Right kidney (tissue), 1 donor: ENCODE data around the gene NR2E1.

Experiments used
- DNase-seq: peaks from one replicate; pipeline ENCODE4 v3.0.0-alpha.2; 2016

Gene NR2E1

GRCh38 chr6:108209738-108210137 lies 43.9 kb downstream of the NR2E1 start:
- DNase-seq = no peak

- no peak for DNase-seq
Measured at GRCh38 chr6:108210556-108210955, 44.7 kb downstream of the NR2E1 start.

- no peak for DNase-seq
Measured at GRCh38 chr6:108211671-108212070, 45.8 kb downstream of the NR2E1 start.

GRCh38 chr6:108222064-108222463 lies 56.2 kb downstream of the NR2E1 start:
- no peak for DNase-seq

- DNase-seq = no peak
Measured at GRCh38 chr6:108222504-108222903, 56.7 kb downstream of the NR2E1 start.

- DNase-seq = no peak
Measured at GRCh38 chr6:108227290-108227689, 61.5 kb downstream of the NR2E1 start.

GRCh38 chr6:108228416-108228815 lies 62.6 kb downstream of the NR2E1 start:
- DNase-seq = no peak

- DNase-seq = no peak
Measured at GRCh38 chr6:108235127-108235526, 69.3 kb downstream of the NR2E1 start.

- no peak for DNase-seq
Measured at GRCh38 chr6:108236791-108237190, 71.0 kb downstream of the NR2E1 start.

- DNase-seq = no peak
Measured at GRCh38 chr6:108238322-108238721, 72.5 kb downstream of the NR2E1 start.
